ENCODE results near the gene ZNF185. TPM values are rescaled to one million over a fixed set of nuclear protein-coding genes. Genes with fewer than 3 reads are reported as not detected.

Gene ZNF185
- total and polyA plus RNA-seq, 2 donors (not counting 3 experiments of a cell fraction or from before 2014, with no cell fraction given) = 18.7 to 31.6 TPM

DNA sequence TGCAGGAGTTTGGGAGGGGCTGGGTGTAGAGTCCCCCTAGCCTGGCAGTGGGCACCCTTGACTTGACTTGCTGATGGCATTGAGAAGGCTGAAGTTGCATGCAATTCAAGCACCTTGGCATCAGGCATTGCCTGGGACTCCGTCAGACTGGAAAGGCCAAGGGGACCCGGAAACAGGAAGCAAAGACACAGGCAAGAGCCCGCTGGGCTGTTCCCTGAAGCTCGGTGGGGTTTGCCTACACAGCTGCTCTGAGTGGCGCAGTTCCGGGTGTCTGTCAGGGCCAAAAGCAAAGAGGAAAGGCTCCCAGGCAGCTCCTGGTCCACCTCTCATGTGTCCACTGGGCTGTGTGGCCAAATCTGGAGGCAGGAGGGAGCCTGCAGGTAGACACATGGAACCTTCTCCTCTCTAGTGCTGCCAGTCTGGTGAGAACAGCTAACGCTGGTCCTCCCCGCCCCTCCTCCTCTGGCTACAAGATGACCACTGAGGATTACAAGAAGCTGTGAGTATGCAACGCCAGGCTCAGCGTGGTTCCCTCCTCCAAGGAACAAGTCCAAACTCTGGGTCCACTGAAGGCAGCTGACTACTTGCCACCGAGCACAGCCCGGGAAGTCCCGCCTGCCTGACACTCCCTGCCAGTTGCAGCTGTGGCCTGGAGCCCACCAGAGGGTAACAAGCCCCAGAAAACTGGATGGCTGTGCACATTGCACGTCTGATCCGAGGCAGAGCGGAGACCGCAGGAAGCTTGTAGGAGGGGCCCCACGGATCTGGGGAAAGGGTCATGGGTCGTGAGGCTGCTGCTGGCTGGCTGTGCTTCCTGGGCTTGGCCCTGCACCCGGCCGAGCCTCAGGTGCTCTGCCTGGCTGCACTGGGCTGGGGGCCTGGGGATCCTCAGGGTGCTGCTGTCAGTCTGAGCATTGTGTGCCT lies 20.1 kb downstream of the ZNF185 start:
- FAIRE-seq (peak; percentile 24), DNase-seq (ENCODE audit: low read depth, low spot score) (no peak)
- dilution Hi-C loops (cut with MboI; ENCODE audit: extremely low pct_ligation_motif_present, low sequenced_read_pairs) = no loop called here
- Histone ChIP-seq H3K79me2 (ENCODE audit: control insufficient read depth, insufficient read depth, low read length) (no peaks in the 10 kb centered on the region), H3K4me2 (ENCODE audit: insufficient read depth, low read length) (no peak overlapping the region), H3K9ac (replicated peaks; ENCODE audit: extremely low read depth, insufficient read depth, low read length) (no peak overlapping the region), H2AFZ (ENCODE audit: low read depth, low read length) (no peak overlapping the region), H3K9me3 (replicated peaks; ENCODE audit: control insufficient read depth, insufficient read depth, low read length) (no peaks in the 10 kb centered on the region), H3K4me1 (ENCODE audit: control insufficient read depth, extremely low read depth, insufficient read depth, low read length) (no peaks in the 10 kb centered on the region), H3K4me3 (replicated peaks in 1 of 3; ENCODE audit: insufficient read depth in 1 of 3, low read depth in 1 of 3, low read length in 3 of 3) (no peak overlapping the region), H3K36me3 (ENCODE audit: control insufficient read depth in 2 of 2, extremely low read depth in 1 of 2, insufficient read depth in 2 of 2, low read length in 2 of 2) (no peaks in the 10 kb centered on the region), H4K20me1 (replicated peaks; ENCODE audit: control insufficient read depth, extremely low read depth, insufficient read depth, low read length) (no peaks in the 10 kb centered on the region), H3K27me3 (ENCODE audit: control insufficient read depth in 2 of 2, insufficient read depth in 2 of 2, low read length in 2 of 2) (no peaks in the 10 kb centered on the region), H3K9me1 (replicated peaks; ENCODE audit: control insufficient read depth, extremely low read depth, insufficient read depth, low read length) (no peaks in the 10 kb centered on the region), H3K27ac (ENCODE audit: insufficient read depth, low read depth, low read length) (no peak overlapping the region)
- ChIA-PET POLR2A (no interaction called here), CTCF (interaction anchor here (1.1 kb wide), 1 partner anchor 15 kb away, joined by 3 read pairs; no protein-coding TSS in a partner anchor)
- no TSS peak for BruUV-seq (replicated peaks)
- intact Hi-C loops (cut with micrococcal nuclease) = no loop called here
- TF ChIP-seq JUN (IDR thresholded peaks at IDR 0.05; ENCODE audit: borderline replicate concordance, insufficient read depth, insufficient read length, low read depth) (no peak), POLR2AphosphoS5 (IDR thresholded peaks at IDR 0.05; ENCODE audit: insufficient read depth, low read depth, low read length) (no peak), POLR2A (IDR thresholded peaks at IDR 0.05; ENCODE audit: low read depth, low read length) (no peak), GATA2 (IDR thresholded peaks at IDR 0.05; ENCODE audit: insufficient read depth, insufficient read length, low read depth, low read length) (no peak), FOS (IDR thresholded peaks at IDR 0.05; ENCODE audit: borderline replicate concordance, insufficient read depth, low read length) (no peak), EZH2 (IDR thresholded peaks at IDR 0.05; ENCODE audit: borderline replicate concordance, low read depth, low read length, severe bottlenecking) (no peak), MYC (IDR thresholded peaks at IDR 0.05; ENCODE audit: low read depth, low read length) (no peak)
- TF ChIP-seq, protein P1, sequence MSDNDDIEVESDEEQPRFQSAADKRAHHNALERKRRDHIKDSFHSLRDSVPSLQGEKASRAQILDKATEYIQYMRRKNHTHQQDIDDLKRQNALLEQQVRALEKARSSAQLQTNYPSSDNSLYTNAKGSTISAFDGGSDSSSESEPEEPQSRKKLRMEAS (IDR thresholded peaks at IDR 0.05; ENCODE audit: insufficient read depth, insufficient read length) = no peak
- TF ChIP-seq, protein P2, sequence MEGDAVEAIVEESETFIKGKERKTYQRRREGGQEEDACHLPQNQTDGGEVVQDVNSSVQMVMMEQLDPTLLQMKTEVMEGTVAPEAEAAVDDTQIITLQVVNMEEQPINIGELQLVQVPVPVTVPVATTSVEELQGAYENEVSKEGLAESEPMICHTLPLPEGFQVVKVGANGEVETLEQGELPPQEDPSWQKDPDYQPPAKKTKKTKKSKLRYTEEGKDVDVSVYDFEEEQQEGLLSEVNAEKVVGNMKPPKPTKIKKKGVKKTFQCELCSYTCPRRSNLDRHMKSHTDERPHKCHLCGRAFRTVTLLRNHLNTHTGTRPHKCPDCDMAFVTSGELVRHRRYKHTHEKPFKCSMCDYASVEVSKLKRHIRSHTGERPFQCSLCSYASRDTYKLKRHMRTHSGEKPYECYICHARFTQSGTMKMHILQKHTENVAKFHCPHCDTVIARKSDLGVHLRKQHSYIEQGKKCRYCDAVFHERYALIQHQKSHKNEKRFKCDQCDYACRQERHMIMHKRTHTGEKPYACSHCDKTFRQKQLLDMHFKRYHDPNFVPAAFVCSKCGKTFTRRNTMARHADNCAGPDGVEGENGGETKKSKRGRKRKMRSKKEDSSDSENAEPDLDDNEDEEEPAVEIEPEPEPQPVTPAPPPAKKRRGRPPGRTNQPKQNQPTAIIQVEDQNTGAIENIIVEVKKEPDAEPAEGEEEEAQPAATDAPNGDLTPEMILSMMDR (IDR thresholded peaks at IDR 0.05; ENCODE audit: extremely low read depth in 1 of 2, insufficient read depth in 1 of 2, low read depth in 1 of 2, low read length in 2 of 2) = no peak

Measured in endothelial cell of umbilical vein (primary cell).